Activated CD4-positive, alpha-beta memory T cell treated with anti-CD3 and anti-CD28 coated beads, Interleukin-2, amount 10 ng/mL, durations not matched to agents 7 days and 5 days (primary cell): Measurements from ENCODE around the gene LIMS2. TPM values are rescaled to one million over a fixed set of nuclear protein-coding genes. Genes with fewer than 3 reads are reported as not detected.

Experiments
- CTCF ChIA-PET: fragments of 350-600 bp; sonication (Branson Sonifier 250); formaldehyde crosslinking; loops from one replicate; lab custom pipeline; 2021; ENCODE audit warnings: antibody characterized with exemption, inconsistent platforms; lab: Charles Lee
- POLR2A ChIA-PET: fragments of 350-600 bp; sonication (Branson Sonifier 250); formaldehyde crosslinking; loops from one replicate; lab custom pipeline; 2021; ENCODE audit warnings: antibody characterized with exemption; lab: Charles Lee
- DNase-seq: peaks from one replicate; pipeline ENCODE4 v3.0.0-alpha.2; 2020
- H3K27ac Mint-ChIP-seq: one replicate; pipeline ENCODE4 v1.8.0; 2021; ENCODE audit warnings: mild to moderate bottlenecking, mixed read lengths
- H3K27me3 Mint-ChIP-seq: one replicate; pipeline ENCODE4 v1.8.0; 2021; ENCODE audit warnings: mixed read lengths
- H3K36me3 Mint-ChIP-seq: one replicate; pipeline ENCODE4 v1.8.0; 2021; ENCODE audit warnings: low read depth, mixed read lengths
- H3K4me1 Mint-ChIP-seq: one replicate; pipeline ENCODE4 v1.8.0; 2021; ENCODE audit warnings: mixed read lengths
- H3K4me3 Mint-ChIP-seq: one replicate; pipeline ENCODE4 v1.8.0; 2021; ENCODE audit warnings: mild to moderate bottlenecking, mixed read lengths
- H3K9me3 Mint-ChIP-seq: one replicate; pipeline ENCODE4 v1.8.0; 2021; ENCODE audit warnings: mixed read lengths
- total RNA-seq, 2 experiments: library from RNA; stranded (reverse); gene quantifications; one replicate each; pipeline ENCODE4 v1.2.3, GENCODE V29; 2021

LIMS2 gene
- total RNA-seq, 2 experiments from 2014 or later: 15.0 to 15.5 TPM

DNA sequence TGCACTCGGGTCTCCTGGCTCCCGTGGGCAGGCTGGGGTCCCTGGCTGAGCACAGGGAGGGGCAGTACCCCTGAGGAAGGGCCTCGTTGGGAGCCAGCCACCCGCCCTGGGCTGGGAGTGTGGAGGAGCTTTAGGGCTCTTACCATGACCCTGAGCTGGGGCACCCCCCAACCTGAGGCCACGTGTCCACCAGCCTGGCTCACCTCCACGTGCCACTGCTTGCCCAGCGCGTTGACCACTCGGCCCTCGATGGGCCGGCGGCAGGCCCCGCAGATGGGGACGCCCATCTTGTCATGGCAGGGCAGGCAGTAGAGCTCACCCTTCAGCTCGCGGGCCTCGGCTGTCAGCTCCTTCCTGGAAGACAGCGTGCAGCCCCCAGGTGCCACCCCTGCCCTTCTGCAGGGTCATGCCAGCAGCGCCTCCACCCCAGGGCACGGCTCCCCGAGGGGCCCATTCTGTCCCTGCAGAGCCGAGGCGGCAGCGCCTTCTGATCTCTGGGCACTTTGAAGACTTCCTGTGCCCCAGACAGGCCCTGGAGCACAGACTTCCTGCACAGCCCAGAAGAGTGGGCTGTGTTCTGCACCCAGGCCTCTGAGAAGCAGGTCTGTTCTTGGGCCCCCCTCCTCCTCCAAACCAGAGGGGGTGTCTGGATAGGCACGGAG is 33.4 kb downstream of the LIMS2 start:
- CTCF ChIA-PET: interaction anchor here (2.0 kb wide), 1 partner anchor 51 kb away, joined by 16 read pairs; no protein-coding TSS in a partner anchor
- Mint-ChIP-seq H3K27me3 (no peaks in the 10 kb centered on the region), H3K4me1 (peaks cover 35% of the 10 kb centered on the region), H3K9me3 (no peaks in the 10 kb centered on the region), H3K36me3 (no peaks in the 10 kb centered on the region), H3K4me3 (peak overlapping the region; percentile 54), H3K27ac (no peak overlapping the region)
- POLR2A ChIA-PET: interaction anchor here (1.4 to 1.9 kb wide), 3 partner anchors 11 to 561 kb away, joined by 3 to 6 read pairs (median 6); partner anchors contain the start of gene SFT2D3
- peak; percentile 41 for DNase-seq

DNA sequence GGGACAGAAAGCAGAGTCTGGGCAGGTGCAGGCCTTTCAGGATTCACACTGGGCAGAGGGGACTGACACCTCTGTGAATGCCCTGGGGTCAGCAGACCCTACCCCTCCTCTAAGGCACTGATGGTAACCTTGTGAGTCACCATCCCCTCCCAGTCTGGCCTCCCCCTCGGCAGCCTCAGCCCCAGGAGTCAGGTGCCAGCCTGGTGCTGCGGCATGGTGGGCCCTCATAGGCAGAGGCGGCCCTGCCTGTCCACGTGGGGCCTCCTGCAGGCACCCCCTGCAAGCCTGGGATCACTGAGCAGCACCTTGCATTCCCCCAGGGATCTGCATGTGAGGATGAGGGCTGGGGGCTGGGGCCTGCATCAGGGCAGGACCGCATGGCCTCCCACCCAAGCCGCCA is 34.2 kb downstream of the LIMS2 start:
- Mint-ChIP-seq H3K9me3 (no peaks in the 10 kb centered on the region), H3K4me1 (peaks cover 41% of the 10 kb centered on the region), H3K36me3 (no peaks in the 10 kb centered on the region), H3K27me3 (no peaks in the 10 kb centered on the region), H3K27ac (no peak overlapping the region), H3K4me3 (peak overlapping the region; percentile 54)
- ChIA-PET CTCF (interaction anchor here (2.0 kb wide), 1 partner anchor 50 kb away, joined by 16 read pairs; no protein-coding TSS in a partner anchor), POLR2A (interaction anchor here (1.4 to 1.9 kb wide), 3 partner anchors 12 to 560 kb away, joined by 3 to 6 read pairs (median 6); partner anchors contain the start of gene SFT2D3)
- no peak for DNase-seq

DNA sequence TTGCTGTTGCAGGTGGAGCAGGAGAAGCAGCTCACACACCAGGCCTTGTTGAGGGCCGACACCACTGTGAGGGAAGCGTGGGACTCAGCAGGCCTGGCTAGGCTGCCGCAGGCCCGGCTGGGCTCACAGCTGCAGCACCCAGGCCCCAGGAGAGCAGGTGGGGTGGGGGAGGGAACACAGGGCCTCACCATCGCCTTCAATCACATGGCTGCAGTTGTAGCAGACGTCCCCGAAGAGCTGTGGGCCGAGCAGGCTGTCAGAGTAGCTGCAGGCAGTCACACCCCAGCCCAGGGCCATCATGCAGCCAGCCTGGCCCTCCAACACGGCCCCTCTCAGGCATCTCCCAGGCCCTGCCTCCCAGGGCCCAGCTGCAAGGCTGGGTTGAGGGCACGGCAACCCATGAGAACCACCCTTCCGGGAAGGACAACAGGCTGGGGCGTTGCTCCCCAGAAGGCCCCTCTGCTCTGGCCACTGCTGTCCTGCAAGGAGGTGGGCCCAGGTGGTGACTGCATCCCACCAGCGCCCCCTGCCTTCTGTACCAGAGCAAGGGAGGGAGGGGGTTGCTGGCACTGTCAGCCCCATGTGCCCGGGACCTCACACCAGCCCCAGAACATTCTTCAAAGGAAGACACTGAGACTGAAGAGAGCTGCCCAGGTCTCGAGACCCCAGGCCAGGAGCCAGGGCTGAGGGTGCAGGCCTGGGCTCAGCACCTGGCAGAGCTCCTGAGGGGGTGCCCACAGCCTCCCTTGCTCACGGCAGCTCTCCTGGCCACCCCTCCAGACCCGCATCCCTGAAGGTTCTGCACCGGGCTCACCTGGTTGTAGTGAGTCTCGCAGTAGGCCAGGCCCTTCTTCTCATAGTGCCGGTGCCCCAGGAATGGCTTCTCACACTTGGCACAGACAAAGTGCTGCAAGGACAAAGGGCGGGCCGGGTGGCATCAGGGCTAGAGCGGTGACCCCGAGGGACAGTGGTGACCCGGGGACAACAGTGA is 35.0 kb downstream of the LIMS2 start:
- no peaks in the 10 kb centered on the region for H3K9me3 Mint-ChIP-seq
- DNase-seq: peak; percentile 42
- peaks cover 42% of the 10 kb centered on the region for H3K4me1 Mint-ChIP-seq
- H3K4me3 Mint-ChIP-seq: peak overlapping the region; percentile 54
- H3K36me3 Mint-ChIP-seq: no peaks in the 10 kb centered on the region
- POLR2A ChIA-PET: interaction anchor here (1.9 to 2.7 kb wide), 4 partner anchors 10 to 559 kb away, joined by 5 to 11 read pairs (median 6); partner anchors contain the start of genes IWS1 and SFT2D3
- H3K27ac Mint-ChIP-seq: peak overlapping the region; percentile 63
- CTCF ChIA-PET: interaction anchor here (1.6 to 2.3 kb wide), 3 partner anchors 10 to 49 kb away, joined by 3 to 16 read pairs (median 8); no protein-coding TSS in a partner anchor
- no peaks in the 10 kb centered on the region for H3K27me3 Mint-ChIP-seq

DNA sequence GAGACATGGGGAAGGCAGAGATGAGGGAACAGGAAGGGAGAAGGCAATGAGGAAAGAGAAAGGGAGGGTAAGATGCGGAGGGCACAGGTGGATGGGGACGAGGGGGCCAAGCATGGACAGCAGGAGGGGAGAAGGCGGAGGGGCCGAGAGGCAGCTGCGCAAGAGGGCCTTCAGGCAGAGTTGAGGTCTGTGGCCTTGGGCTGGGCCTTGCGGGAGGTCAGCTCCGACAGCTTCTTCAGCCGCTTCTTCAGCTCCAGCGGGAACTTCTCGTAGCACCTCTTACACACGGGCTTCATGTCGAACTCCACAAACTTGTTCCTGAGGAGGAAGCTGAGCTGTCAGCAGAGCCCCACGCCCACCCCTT is 36.2 kb downstream of the LIMS2 start:
- H3K4me1 Mint-ChIP-seq: peaks cover 42% of the 10 kb centered on the region
- H3K27ac Mint-ChIP-seq: peak overlapping the region; percentile 21
- no peaks in the 10 kb centered on the region for H3K9me3 Mint-ChIP-seq
- no peaks in the 10 kb centered on the region for H3K27me3 Mint-ChIP-seq
- ChIA-PET POLR2A (interaction anchor here (2.1 to 2.7 kb wide), 3 partner anchors 11 to 113 kb away, joined by 5 to 11 read pairs (median 7); partner anchors contain the start of genes IWS1 and SFT2D3), CTCF (interaction anchor here (1.6 to 2.3 kb wide), 2 partner anchors 11 to 48 kb away, joined by 3 to 8 read pairs; no protein-coding TSS in a partner anchor)
- H3K4me3 Mint-ChIP-seq: no peak overlapping the region
- no peaks in the 10 kb centered on the region for H3K36me3 Mint-ChIP-seq
- no peak for DNase-seq

DNA sequence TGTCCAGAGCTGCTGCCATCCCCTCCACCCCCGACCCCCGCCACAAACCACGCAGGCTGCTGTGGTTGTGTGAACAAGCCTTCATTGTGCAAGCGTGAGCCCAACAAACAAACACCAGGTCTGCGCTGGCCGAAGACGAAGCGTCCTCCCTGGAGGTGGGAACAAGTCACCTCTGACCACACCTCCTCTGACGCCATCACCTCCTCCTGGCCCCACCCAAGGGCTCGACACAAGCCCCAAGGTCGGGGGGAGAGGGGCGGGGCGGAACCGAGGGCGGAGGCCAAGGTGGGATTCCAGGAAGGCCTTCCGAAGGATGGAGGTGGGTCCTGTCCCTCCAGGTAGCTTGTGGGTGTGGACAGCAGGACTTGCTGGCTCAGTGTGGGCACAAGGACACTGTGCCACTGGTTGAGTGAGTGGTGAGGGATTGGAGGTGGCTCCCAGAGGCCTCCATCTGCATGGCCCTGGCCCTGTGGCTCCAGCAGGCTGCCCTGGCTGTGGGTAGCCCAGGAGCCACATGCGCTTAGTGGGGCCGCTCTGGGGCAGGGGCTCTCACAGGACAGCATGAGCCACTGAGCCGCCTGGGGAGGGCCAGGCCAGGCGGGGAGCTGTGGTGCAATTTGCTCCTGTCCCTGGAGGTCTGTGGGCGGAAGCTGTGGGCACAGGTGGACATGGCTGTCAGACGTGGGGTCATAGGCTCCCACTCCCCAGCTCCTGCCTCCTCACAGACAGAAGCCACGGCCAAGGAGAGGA is 36.8 kb downstream of the LIMS2 start:
- POLR2A ChIA-PET: interaction anchor here (1.0 to 2.7 kb wide), 4 partner anchors 11 to 112 kb away, joined by 3 to 11 read pairs (median 6); partner anchors contain the start of genes IWS1 and SFT2D3

DNA sequence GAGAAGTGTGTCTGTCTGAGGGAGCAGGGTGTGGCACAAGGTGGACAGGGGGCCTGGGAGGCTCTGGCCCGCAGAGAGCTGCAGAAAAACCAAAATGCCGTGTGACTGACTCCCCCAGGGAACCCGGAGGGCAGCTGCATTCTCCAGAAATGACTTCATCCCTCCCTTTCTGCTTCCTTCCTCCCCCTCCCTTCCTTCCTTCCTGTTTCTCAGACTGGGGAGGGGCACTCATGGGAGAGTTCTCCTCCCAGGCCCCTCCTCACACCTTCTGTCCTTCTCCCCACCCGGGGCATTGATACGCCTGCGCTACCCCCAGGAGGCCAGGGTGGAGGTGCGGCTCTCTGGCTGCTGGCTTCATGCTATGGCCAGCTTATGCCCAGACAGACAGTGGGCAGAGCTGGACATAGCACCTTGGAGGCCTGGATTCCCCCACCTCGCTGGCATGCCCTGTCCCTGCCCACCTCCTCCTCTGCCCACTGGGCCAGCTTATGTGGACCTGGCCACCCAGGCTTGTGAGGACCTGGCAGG is 37.5 kb downstream of the LIMS2 start:
- peaks cover 42% of the 10 kb centered on the region for H3K4me1 Mint-ChIP-seq
- H3K27me3 Mint-ChIP-seq: no peaks in the 10 kb centered on the region
- H3K36me3 Mint-ChIP-seq: no peaks in the 10 kb centered on the region
- H3K27ac Mint-ChIP-seq: peak overlapping the region; percentile 62
- peak overlapping the region; percentile 4 for H3K4me3 Mint-ChIP-seq
- POLR2A ChIA-PET: interaction anchor here (1.0 to 2.7 kb wide), 3 partner anchors 11 to 112 kb away, joined by 3 to 11 read pairs (median 5); partner anchors contain the start of genes IWS1 and SFT2D3
- no peak for DNase-seq
- no peaks in the 10 kb centered on the region for H3K9me3 Mint-ChIP-seq
- CTCF ChIA-PET: interaction anchor here (1.1 to 1.7 kb wide), 3 partner anchors 11 to 62 kb away, joined by 3 to 9 read pairs (median 5); no protein-coding TSS in a partner anchor

More for the DNA sequence above, 36.8 kb downstream of the LIMS2 start:
- H3K4me1 Mint-ChIP-seq: peaks cover 42% of the 10 kb centered on the region
- no peak overlapping the region for H3K4me3 Mint-ChIP-seq
- no peaks in the 10 kb centered on the region for H3K27me3 Mint-ChIP-seq
- CTCF ChIA-PET: interaction anchor here (1.2 to 2.3 kb wide), 3 partner anchors 11 to 47 kb away, joined by 3 to 8 read pairs (median 5); no protein-coding TSS in a partner anchor
- H3K36me3 Mint-ChIP-seq: no peaks in the 10 kb centered on the region
- H3K27ac Mint-ChIP-seq: peak overlapping the region; percentile 52
- no peaks in the 10 kb centered on the region for H3K9me3 Mint-ChIP-seq
- DNase-seq: no peak

DNA sequence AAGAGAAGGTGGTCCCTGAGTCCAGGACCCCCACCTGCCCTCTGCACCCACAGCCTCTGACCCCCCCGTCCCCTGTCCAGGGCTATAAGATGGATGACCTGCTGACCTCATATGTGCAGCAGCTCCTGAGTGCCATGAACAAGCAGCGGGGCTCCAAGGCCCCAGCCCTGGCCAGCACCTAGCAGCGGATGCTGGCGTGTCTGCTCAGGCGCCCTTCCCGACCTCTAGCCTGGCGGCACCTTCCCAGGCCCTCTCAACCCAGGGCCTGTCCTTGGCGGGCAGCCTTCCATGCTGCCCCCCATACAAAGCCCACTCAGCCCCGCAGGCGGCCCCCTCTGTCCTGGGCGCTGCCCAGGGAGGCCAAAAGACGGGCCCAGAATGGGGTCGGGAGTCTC is 38.1 kb downstream of the LIMS2 start:
- H3K9me3 Mint-ChIP-seq: no peaks in the 10 kb centered on the region
- H3K27ac Mint-ChIP-seq: no peak overlapping the region
- H3K36me3 Mint-ChIP-seq: no peaks in the 10 kb centered on the region
- peaks cover 41% of the 10 kb centered on the region for H3K4me1 Mint-ChIP-seq
- POLR2A ChIA-PET: interaction anchor here (1.3 kb wide), 1 partner anchor 64 kb away, joined by 5 read pairs; the partner anchor contains the start of gene SFT2D3
- CTCF ChIA-PET: interaction anchor here (1.1 to 1.7 kb wide), 3 partner anchors 12 to 62 kb away, joined by 3 to 9 read pairs (median 5); no protein-coding TSS in a partner anchor
- no peak overlapping the region for H3K4me3 Mint-ChIP-seq
- no peak for DNase-seq
- H3K27me3 Mint-ChIP-seq: no peaks in the 10 kb centered on the region

DNA sequence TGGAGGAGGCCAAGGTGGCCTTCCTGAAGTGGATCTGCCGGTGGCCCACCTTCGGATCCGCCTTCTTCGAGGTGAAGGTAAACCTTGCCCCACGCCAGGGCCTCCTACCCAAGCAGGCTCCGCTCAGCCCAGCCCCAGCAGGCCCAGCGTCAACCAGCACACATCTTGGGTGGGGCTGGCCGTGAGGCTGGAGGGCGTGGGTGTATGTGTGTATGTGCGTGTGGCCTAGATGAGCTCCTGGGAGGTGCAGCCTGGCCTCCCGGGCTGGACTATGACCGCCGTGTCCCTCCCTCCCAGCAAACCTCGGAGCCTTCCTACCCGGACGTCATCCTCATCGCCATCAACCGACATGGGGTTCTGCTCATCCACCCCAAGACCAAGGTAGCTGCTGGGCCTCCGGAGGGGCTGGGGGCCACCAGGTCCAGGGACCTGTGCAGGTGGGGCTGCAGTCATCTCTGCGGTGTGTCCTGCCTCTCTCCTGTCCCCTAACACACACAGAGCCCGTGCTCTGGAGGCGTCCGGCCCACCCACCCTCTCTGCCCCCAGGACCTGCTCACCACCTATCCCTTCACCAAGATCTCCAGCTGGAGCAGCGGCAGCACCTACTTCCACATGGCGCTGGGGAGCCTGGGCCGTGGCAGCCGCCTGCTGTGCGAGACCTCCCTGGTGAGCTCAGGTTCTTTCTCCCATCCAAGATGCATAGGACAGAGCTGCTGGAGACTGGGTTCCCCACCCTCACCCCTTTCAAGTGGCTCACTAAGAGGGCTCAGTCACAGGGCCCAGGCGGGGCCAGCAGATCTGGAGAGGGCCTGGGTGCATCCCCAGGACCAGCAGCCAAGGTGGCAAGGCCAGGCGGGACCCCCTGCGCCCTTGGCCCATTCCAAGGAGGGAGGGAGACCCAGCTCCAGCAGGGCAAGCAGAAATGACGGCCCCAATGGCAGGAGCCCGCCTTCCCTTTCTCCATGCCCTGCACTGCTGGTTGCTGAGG is 38.8 kb downstream of the LIMS2 start:
- no peak overlapping the region for H3K4me3 Mint-ChIP-seq
- no peaks in the 10 kb centered on the region for H3K27me3 Mint-ChIP-seq
- no peaks in the 10 kb centered on the region for H3K36me3 Mint-ChIP-seq
- DNase-seq: no peak
- H3K9me3 Mint-ChIP-seq: no peaks in the 10 kb centered on the region
- ChIA-PET POLR2A (interaction anchor here (1.3 kb wide), 1 partner anchor 65 kb away, joined by 5 read pairs; the partner anchor contains the start of gene SFT2D3), CTCF (interaction anchor here (1.1 to 1.7 kb wide), 2 partner anchors 13 to 61 kb away, joined by 3 to 9 read pairs; no protein-coding TSS in a partner anchor)
- peaks cover 40% of the 10 kb centered on the region for H3K4me1 Mint-ChIP-seq
- H3K27ac Mint-ChIP-seq: no peak overlapping the region

DNA sequence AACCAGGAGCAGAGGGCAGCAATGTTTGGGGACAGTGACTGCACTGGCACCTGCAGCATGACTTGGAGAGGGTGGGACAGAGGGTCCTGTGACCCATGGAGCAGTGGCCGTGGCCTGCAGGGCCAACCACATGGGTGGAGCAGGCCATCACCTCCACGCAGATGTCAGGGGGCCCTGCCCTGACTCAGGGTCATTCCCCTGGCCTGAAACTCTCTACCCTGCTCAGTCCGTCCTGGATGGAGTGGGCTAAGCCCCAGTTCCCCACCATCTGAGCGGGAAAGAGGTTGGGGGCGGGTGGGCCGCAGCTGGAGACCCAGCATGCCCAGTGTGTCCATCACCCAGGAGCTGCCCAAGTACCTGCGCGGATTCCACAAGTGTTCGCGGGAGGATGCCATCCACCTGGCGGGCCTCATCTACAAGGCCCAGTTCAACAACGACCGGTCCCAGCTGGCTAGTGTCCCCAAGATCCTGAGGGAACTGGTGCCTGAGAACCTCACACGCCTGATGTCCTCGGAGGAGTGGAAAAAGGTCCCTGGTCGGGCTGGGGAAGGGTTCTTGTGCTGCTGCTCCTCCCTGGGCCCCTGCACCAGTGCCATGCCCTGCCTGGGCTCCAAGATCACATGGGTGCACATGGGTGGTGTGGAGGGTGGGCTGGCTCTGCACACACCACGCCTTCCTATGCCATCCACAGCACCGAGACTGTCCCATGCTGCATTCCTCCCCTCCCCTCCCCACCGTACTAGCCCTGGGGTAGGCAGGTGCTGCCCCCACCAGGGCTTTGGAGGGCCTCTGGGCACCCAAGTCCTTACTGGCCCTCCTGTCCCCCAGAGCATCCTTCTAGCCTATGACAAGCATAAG is 39.7 kb downstream of the LIMS2 start:
- no peak for DNase-seq
- H3K4me3 Mint-ChIP-seq: no peak overlapping the region
- H3K36me3 Mint-ChIP-seq: no peaks in the 10 kb centered on the region
- no peaks in the 10 kb centered on the region for H3K9me3 Mint-ChIP-seq
- H3K27me3 Mint-ChIP-seq: no peaks in the 10 kb centered on the region
- ChIA-PET CTCF (no interaction called here), POLR2A (no interaction called here)
- peaks cover 37% of the 10 kb centered on the region for H3K4me1 Mint-ChIP-seq
- no peak overlapping the region for H3K27ac Mint-ChIP-seq
